Stimulated activated CD4-positive, alpha-beta T cell treated with anti-CD3 and anti-CD28 coated beads, TNF-alpha, amount 100 ng/mL, for 48 hours (primary cell): Measurements from ENCODE around the gene CASK.
"Not testable (repeated sequence)": the region's sequence is repeated elsewhere in the genome, so short reads cannot be mapped to it uniquely, and the experiment has no call there.

ENCODE experiments used
- DNase-seq, 3 donors: peaks; one replicate each; pipeline ENCODE4 v3.0.0-alpha.2; 2020; ENCODE audit warnings: low read depth in 3 of 3

Gene CASK

GRCh38 chrX:41518127-41518840, 405.1 kb downstream of the CASK start:
- peak; percentile 3 to 36 (median 9) for DNase-seq

- no peak for DNase-seq
These were observed 406.2 kb downstream of the CASK start for GRCh38 chrX:41516999-41517765.

GRCh38 chrX:41516456-41516855, 406.9 kb downstream of the CASK start:
- no peak for DNase-seq

GRCh38 chrX:41515376-41515775, 408.0 kb downstream of the CASK start:
- DNase-seq: no peak

- no peak for DNase-seq
These were observed 409.2 kb downstream of the CASK start for GRCh38 chrX:41514179-41514578.

- DNase-seq: not testable (repeated sequence)
These were observed 410.5 kb downstream of the CASK start for GRCh38 chrX:41512853-41513252.

- no peak for DNase-seq
These were observed 411.0 kb downstream of the CASK start for GRCh38 chrX:41512394-41512793.

GRCh38 chrX:41507919-41508318, 415.4 kb downstream of the CASK start:
- DNase-seq: no peak

GRCh38 chrX:41502004-41502403, 421.4 kb downstream of the CASK start:
- DNase-seq: no peak

- no peak for DNase-seq
These were observed 423.4 kb downstream of the CASK start for GRCh38 chrX:41499984-41500383.

GRCh38 chrX:41499195-41499594, 424.2 kb downstream of the CASK start:
- no peak for DNase-seq

GRCh38 chrX:41491267-41492004, 431.9 kb downstream of the CASK start:
- no peak for DNase-seq

GRCh38 chrX:41490446-41490845, 432.9 kb downstream of the CASK start:
- DNase-seq: no peak

- DNase-seq: no peak
These were observed 441.1 kb downstream of the CASK start for GRCh38 chrX:41482154-41482850.

GRCh38 chrX:41481264-41482109, 441.9 kb downstream of the CASK start:
- DNase-seq: no peak

- DNase-seq: no peak
These were observed 442.7 kb downstream of the CASK start for GRCh38 chrX:41480508-41481260.

GRCh38 chrX:41478381-41478911, 444.9 kb downstream of the CASK start:
- no peak for DNase-seq

- no peak for DNase-seq
These were observed 447.6 kb downstream of the CASK start for GRCh38 chrX:41475591-41476241.

GRCh38 chrX:41475191-41475590, 448.2 kb downstream of the CASK start:
- no peak for DNase-seq

- no peak for DNase-seq
These were observed 448.6 kb downstream of the CASK start for GRCh38 chrX:41474726-41475100.
